ENCODE results near the gene RAPGEF5. TPM values are rescaled to one million over a fixed set of nuclear protein-coding genes. Genes with fewer than 3 reads are reported as not detected.
A peak's percentile ranks its signal among the peaks of the same experiment; 100 is the strongest.

Gene RAPGEF5
- total RNA-seq, 1 experiment from 2014 or later: 13.3 TPM

- Mint-ChIP-seq H3K9me3 (peaks cover 21 to 23% of the 10 kb centered on the region in 2 experiments), H3K4me3 (peak overlapping the region; percentile 81 to 83), H3K27ac (no peak overlapping the region; a peak in 2 of 7 replicates), H3K4me1 (peaks cover 13 to 20% of the 10 kb centered on the region in 2 experiments), H3K36me3 (ENCODE audit: insufficient read depth in 1 of 3, low read depth in 3 of 3) (peaks cover 4 to 26% (median 6%) of the 10 kb centered on the region in 3 experiments; a peak in 5 of 7 replicates), H3K27me3 (ENCODE audit: low read depth) (peaks cover 20% of the 10 kb centered on the region)
- Histone ChIP-seq H4K5ac (ENCODE audit: insufficient read length, low read depth, low read length) (no peak overlapping the region), H3K9me3 (ENCODE audit: control insufficient read depth, low read depth, low read length) (no peaks in the 10 kb centered on the region), H3K27me3 (ENCODE audit: insufficient read depth, low read length) (no peaks in the 10 kb centered on the region; the same call in 1 of the 2 replicates), H3K27ac (ENCODE audit: insufficient read length, low read depth, low read length) (no peak overlapping the region), H3K14ac (ENCODE audit: insufficient read depth, low read length) (no peak overlapping the region), H2BK120ac (ENCODE audit: low read depth, low read length, poor library complexity, severe bottlenecking) (no peak overlapping the region), H2AFZ (ENCODE audit: low read length) (no peak overlapping the region), H4K8ac (replicated peaks; ENCODE audit: insufficient read length, low read depth, low read length) (no peak overlapping the region), H2AK5ac (ENCODE audit: insufficient read length, low read length) (no peak overlapping the region), H2BK15ac (ENCODE audit: low read depth, low read length) (no peak overlapping the region), H4K91ac (ENCODE audit: insufficient read length, low read depth, low read length) (no peak overlapping the region), H3K4me1 (ENCODE audit: insufficient read depth, low read length) (no peaks in the 10 kb centered on the region), H3T11ph (ENCODE audit: low read length) (no peak overlapping the region), H3K79me1 (ENCODE audit: insufficient read depth, low read depth, low read length, poor library complexity, severe bottlenecking) (no peaks in the 10 kb centered on the region), H3K18ac (ENCODE audit: insufficient read length, low read depth, low read length) (no peak overlapping the region), H3K23ac (ENCODE audit: insufficient read length, low read depth, low read length) (no peak overlapping the region), H2BK5ac (ENCODE audit: insufficient read length, low read length) (no peak overlapping the region), H3K4ac (ENCODE audit: low read depth, low read length) (no peak overlapping the region), H3K79me2 (ENCODE audit: insufficient read depth, low read length) (no peaks in the 10 kb centered on the region), H3K23me2 (ENCODE audit: insufficient read length, low read depth, low read length, poor library complexity, severe bottlenecking) (peaks cover 4% of the 10 kb centered on the region), H3K4me2 (ENCODE audit: insufficient read depth, insufficient read length, low read length) (peak overlapping the region; percentile 51), H3K9ac (ENCODE audit: extremely low read depth, insufficient read length, low read length) (no peak overlapping the region), H2BK20ac (ENCODE audit: low read depth, low read length, poor library complexity, severe bottlenecking) (no peak overlapping the region), H2BK12ac (ENCODE audit: insufficient read length, low read depth, low read length) (no peak overlapping the region), H3K56ac (ENCODE audit: insufficient read length, low read depth, low read length) (no peak overlapping the region), H4K20me1 (ENCODE audit: control insufficient read depth, insufficient read depth, insufficient read length) (no peaks in the 10 kb centered on the region)
- no CpG with 5 or more reads among the region's 10 CpGs for WGBS (ENCODE audit: extremely low coverage, insufficient read length, low lambda C conversion rate)
- DNase-seq: no peak
- no peak for TF ChIP-seq CTCF (conservative IDR thresholded peaks at IDR 0.05)
Measured at GRCh38 chr7:22083704-22084240, 273.2 kb downstream of the RAPGEF5 start.

Measured in H9 (cell line).